HG02870 (cell line): Measurements from ENCODE around the gene SLC6A11.

Experiments
- ATAC-seq: cut with Tn5 transposase; IDR thresholded peaks from one replicate; pipeline ENCODE4 v1.9.1; 2021; ENCODE audit warnings: mild to moderate bottlenecking, moderate library complexity; ENCODE audit not compliant: unreplicated experiment

SLC6A11 gene

DNA sequence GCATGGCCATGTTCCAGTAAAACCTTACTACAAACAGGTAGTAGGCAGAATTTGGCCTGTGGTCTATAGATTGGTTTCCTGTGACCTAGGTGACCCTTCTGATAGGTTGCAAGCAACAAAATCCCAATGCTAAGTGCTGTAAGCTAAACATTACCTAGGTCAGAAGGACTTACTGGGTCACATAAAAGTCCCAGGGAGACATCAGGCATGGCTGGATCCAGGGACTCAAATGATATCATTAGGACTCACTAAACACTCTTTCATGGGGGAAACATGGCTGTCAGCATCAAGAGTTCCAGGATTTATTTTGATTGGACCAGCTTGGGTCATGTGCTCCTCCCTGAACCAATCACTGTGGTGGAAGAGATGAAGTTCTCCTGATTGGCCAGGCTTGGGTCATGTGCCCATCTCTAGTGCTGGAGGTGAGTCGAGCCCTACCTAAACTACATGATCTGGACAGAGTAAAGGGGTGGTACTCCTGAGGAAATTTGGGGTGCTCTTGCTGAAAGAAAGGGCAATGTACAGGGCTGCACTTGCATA is 159.7 kb downstream of the SLC6A11 start:
- no peak for ATAC-seq

DNA sequence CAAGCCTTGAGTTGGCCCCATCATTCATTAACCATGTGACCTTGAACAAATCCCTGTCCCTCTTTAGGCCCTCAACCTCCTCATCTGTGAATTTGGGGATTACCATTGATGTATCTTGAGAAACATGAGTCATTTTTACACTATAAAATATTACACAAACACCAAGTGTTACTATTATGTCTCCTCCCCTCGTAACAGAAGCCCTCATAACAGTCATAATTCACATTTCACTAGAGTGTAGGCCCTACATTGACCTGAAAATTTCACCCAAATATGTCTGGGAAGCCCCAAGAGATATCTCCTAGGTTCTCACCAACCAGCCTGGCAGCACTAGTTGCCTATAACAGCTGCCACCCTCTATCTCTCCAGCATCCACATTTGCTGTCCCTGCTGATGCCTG is 160.7 kb downstream of the SLC6A11 start:
- no peak for ATAC-seq

DNA sequence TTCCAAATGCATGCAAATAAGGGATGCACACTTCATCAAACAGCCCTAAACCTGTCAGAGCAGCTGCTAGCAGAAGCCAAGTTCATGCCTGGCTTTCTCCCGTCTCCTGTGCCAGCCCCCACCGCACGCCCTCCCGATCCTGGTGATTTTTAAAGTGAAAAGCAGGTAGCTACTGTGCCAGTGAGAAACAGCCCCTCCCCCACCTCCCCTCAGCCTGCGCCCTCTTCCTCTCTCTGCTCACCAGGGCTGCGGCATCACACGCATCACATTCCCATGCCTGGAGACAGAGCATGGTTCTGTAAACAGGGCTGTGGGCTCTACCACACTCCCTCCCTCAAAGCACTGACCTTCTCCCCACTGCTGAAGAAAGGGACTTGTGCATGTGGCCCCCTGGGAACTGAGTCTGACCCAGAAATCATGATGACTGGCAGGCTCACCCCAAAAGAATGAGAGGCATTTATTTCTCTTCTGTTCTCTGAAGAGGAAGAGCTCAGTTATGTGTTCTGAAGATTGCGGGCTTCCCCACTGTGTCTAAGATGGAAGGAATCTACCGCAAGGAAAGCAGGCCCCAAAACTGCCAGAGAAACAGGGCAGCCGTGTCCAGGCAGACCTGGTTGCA is 162.0 kb downstream of the SLC6A11 start:
- ATAC-seq = no peak

DNA sequence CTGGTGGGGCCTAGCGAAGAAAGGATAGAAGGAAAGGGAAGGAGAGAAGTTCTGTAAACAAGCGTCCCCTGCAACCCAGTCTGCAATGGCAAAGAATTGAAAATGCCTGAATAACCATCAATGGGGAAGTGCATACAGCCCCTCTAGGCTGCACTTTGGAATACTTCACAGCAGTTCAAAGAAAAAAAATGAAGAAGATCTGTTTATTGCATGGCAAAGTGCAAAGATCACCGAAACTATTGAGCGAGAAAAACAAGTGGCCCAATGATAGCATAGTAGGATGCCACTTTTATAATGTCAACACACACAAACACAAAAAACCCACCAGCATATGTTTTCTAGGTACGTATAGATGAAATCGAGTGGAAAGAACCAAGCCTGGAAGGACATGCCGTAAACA is 162.9 kb downstream of the SLC6A11 start:
- ATAC-seq = no peak

DNA sequence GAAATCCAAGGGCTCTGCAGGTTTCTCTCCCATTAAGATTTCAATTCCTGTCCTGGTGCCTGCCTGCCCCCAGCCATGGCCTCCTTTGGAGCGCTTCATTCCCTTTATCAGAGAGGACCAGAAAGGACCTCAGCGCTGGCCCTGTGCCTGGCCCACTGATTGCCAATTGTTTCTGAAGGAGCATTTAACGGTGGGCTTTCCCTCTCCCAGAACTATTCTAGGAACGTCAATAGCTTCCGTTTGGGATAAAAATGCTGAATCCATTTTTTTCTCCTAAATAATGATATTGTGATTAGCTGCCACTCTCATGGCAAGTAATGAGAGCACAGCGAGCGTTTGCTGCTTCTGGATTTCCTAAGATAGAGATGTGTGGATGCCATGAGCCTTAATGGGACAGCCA is 164.3 kb downstream of the SLC6A11 start:
- no peak for ATAC-seq

DNA sequence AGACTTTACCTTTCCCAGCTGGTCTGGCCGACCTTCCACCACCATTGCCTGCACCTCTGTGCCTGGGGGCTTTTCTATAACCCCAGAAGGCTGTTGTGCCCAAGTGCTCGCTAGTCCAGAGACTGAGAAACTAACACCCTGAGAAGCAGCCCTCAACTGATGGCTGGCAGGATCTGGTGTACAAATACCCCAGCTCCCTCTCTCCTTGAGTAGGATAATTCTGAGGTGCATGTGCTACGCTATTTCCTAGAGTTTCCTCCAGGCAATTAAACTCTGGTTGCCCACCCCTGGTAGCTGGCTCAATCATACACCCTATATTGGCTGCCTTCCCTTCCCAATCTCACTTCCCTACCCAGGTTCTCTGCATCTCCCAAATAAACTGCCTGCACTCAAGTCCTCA is 165.0 kb downstream of the SLC6A11 start:
- ATAC-seq = no peak

DNA sequence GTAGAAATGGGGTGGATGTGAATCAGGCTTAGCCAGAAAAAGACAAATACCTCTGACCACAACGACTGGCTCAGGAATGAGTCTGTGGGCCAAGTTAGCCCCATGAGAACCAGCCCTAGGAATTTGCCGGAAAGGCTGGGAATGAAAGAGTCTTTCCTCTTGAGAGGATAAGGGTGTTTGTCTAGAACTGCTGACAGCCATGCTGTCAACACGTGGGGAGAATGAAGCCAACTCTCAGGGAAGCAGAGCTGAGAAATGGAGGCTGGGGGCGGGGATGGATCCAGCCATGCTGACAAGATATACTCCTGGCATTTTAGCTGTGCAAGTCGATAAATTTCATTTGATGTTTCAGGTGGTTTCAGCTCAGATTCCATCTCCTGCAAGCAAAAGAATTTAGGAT is 165.9 kb downstream of the SLC6A11 start:
- ATAC-seq = no peak

DNA sequence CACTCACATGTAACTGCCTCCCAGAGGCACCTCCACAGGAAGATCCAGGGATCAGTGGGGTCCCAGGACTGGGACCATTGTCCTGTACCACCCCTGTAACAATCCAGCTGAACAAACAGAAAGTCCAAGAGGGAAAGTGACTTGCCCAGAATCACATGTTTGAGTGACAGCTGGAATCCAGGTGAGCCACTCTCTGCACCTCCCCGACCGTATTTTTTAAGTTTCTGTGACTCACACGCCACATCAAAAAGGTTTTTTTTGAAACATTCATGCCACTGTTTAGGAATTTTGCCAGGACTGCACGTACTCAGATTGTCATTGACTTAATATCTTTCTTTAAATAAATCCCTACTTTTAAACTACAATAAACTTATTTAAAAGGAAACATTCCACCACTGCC is 166.8 kb downstream of the SLC6A11 start:
- no peak for ATAC-seq

DNA sequence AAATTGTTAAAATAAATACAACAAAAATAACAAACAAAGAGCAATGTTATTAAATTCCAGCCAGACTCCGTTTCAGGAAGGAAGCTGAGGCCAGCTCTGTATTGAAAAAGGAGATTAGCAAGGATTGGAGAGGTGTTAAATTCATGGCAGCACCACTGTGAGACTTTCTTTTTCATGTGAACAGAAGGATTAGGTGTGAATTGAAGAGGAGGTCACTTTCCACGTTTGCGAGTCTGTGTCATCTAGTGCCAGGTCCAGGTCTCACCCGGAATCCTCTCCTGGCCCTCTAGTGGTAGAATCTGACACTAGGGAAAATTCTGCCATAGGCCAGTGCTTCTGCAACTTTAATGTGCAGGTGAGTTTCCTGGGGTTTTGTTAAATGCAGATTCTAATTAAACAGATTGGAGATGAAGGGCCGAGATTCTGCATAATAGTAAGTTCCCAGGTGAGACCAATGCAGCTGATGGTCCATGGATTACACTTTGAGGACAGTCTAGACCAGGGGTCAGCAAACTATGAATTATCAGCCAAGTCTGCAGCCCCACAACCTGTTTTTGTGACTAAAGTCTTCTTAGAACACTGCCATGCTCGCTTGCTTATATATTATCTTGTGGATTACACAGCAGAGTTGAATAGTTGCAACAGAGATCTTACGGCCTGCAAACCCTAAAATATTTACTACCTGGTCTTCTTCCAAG is 167.3 kb downstream of the SLC6A11 start:
- ATAC-seq = no peak

DNA sequence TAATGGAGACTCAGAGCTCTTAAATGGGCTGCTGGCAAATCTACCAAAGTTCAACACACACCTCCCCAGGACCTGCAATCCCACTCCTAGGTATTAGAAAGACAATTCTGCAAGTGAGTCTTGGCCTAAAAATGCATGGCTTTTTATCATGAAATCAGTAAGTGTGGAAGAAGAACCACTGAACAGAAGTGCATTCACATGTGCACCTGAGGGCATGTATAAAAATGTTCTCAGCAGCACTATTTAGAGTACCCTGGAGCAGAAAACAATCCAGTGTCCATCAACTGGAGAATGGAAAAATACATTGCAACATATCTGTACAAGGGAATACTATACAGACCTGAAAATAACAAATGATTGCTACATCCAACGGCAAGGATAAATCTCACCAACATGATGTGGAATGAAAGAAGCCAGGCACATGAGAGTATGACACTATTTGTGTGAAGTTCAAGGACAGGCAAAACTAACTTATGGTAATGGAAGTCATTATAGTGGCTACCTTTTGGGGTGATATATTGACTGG is 168.4 kb downstream of the SLC6A11 start:
- ATAC-seq = no peak

DNA sequence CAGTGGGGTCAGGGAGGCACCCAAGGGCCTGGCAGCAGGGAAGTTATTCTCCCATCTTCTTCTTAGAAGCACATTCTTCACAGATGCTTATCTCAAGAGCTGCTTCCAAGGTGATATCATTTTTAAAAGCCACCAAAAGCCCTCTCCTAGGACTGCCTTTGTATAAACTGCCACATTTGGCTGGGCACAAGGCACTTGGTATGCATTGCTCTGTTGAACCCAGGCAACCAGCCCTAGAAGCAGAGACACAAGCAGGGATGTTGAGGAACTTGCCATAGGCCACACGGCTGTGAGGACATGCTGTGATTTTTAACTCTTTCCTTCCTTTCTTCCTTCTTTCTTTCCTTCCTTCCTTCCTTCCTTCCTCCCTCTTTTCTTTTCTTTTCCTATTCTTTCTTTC is 169.2 kb downstream of the SLC6A11 start:
- no peak for ATAC-seq

DNA sequence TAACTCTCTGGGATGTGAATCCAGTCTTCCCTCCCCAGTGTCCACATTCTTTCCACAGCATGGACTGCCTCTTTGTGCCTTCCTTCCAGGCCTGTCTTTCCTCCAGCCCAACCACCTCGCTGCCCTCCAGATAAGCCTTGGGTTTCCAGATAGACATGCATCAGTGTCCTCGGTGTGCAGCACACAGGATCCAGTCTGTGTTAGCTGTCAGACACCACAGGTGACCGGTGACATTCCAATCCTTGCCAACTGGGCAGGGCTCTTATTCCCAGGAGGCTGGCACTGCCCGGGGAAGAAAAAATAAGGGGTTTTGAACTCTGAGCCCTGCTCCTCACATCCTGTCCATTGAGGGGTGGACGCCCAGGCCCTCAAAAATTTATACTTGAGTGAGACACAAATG is 170.6 kb downstream of the SLC6A11 start:
- ATAC-seq = no peak

DNA sequence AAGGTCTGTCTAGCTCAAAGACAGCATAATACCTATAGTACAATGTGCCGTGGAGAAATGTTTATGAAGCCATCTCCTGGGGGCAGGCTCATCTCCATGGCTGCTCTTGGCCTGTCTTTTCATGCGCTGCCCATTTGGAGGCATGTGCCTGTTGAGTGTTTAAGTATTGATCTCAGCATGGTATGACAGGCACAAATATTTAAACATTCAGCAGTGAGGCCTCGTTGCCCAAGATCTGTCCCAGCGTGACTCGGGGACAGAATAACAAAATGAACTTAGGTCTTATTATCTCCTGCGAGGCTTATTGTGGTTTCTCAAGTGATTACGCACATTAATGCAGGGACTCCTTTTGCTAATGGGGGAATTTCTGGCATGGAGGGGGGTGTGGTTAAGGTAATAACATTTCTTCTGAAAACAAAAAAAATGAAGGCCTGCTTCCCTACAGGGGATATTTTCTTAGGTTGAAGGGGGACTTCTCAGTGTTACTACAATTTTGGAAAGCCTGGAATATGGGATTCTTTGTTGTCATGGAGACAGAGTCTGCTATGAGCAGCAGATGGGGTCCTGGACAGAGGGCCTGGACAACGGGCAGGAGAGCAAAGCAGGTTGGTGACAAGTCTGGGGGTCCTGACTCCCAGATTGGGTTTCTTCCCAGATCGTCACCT is 172.1 kb downstream of the SLC6A11 start:
- no peak for ATAC-seq

DNA sequence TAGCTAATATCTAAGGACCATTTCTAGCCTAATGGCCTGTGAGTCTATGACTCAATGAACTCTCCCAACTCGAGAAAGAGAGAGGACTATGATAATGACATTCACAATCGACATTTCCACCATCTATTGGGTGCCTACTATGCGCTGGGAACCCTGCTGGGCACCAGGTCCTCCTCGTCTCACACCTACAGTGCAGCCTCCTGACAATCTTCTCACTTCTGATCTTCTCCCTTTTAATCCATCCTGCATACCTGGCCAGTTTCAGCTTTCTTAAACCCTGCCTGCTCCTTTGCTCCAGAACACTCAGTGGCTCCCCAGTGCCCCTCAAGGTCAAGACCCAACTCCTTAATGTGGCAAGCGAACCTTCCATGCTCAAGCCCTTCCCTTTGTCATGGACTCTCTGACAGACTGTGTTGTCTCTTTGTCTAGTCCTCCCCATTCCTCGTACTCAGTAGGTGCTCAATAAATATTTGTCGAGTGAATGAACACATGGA is 173.0 kb downstream of the SLC6A11 start:
- no peak for ATAC-seq
